T-helper 1 cell treated with Interleukin-12 subunit alpha and Interleukin-12 subunit beta and Interleukin-4 antibody, amounts not matched to agents 30 μg/mL and 1 μg/mL, for 36 hours (primary cell): ENCODE measurements around the gene PSMD12.
"Not testable (repeated sequence)": the region's sequence is repeated elsewhere in the genome, so short reads cannot be mapped to it uniquely, and the experiment has no call there.

ENCODE experiments used
- H3K27ac Mint-ChIP-seq: one replicate; pipeline ENCODE4 v1.8.0; 2021; ENCODE audit warnings: mild to moderate bottlenecking, mixed read lengths
- H3K27me3 Mint-ChIP-seq: one replicate; pipeline ENCODE4 v1.8.0; 2021; ENCODE audit warnings: low read depth, mixed read lengths
- H3K36me3 Mint-ChIP-seq: one replicate; pipeline ENCODE4 v1.8.0; 2021; ENCODE audit warnings: low read depth, mixed read lengths
- H3K4me1 Mint-ChIP-seq: one replicate; pipeline ENCODE4 v1.8.0; 2021; ENCODE audit warnings: low read depth, mixed read lengths
- H3K4me3 Mint-ChIP-seq: one replicate; pipeline ENCODE4 v1.8.0; 2021; ENCODE audit warnings: mild to moderate bottlenecking, moderate library complexity, mixed read lengths
- H3K9me3 Mint-ChIP-seq: one replicate; pipeline ENCODE4 v1.8.0; 2021; ENCODE audit warnings: mixed read lengths

PSMD12 gene

GRCh38 chr17:67366193-67367157, at the start of gene PSMD12:
Gene PSMD12, minus strand, starts transcription at chr17:67366577. Its CDS starts 58 bp downstream, at chr17:67366519.
- peak within 1 kb of the TSS; percentile 96 for H3K4me3 Mint-ChIP-seq
- peak within 1 kb of the TSS; percentile 95 for H3K27ac Mint-ChIP-seq
- H3K4me1 Mint-ChIP-seq: peaks cover 39% of the 10 kb centered on the region

GRCh38 chr17:67415291-67415690, 48.9 kb upstream of the PSMD12 start:
- H3K27ac Mint-ChIP-seq: no peak overlapping the region
- no peak overlapping the region for H3K4me3 Mint-ChIP-seq
- H3K4me1 Mint-ChIP-seq: peaks cover 19% of the 10 kb centered on the region
- no peaks in the 10 kb centered on the region for H3K27me3 Mint-ChIP-seq
- H3K9me3 Mint-ChIP-seq: peaks cover 14% of the 10 kb centered on the region
- peaks cover 10% of the 10 kb centered on the region for H3K36me3 Mint-ChIP-seq

More at GRCh38 chr17:67366193-67367157, at the start of gene PSMD12:
- peaks cover 13% of the 10 kb centered on the region for H3K36me3 Mint-ChIP-seq
- no peaks in the 10 kb centered on the region for H3K27me3 Mint-ChIP-seq
- H3K9me3 Mint-ChIP-seq: no peaks in the 10 kb centered on the region

GRCh38 chr17:67414559-67414958, 48.2 kb upstream of the PSMD12 start:
- Mint-ChIP-seq H3K27ac (no peak overlapping the region), H3K9me3 (peaks cover 14% of the 10 kb centered on the region), H3K4me3 (no peak overlapping the region), H3K27me3 (no peaks in the 10 kb centered on the region), H3K4me1 (peaks cover 15% of the 10 kb centered on the region), H3K36me3 (peaks cover 10% of the 10 kb centered on the region)

GRCh38 chr17:67414130-67414529, 47.8 kb upstream of the PSMD12 start:
- H3K4me1 Mint-ChIP-seq: peaks cover 15% of the 10 kb centered on the region
- no peak overlapping the region for H3K27ac Mint-ChIP-seq
- peaks cover 10% of the 10 kb centered on the region for H3K36me3 Mint-ChIP-seq
- no peak overlapping the region for H3K4me3 Mint-ChIP-seq
- H3K9me3 Mint-ChIP-seq: peaks cover 14% of the 10 kb centered on the region
- H3K27me3 Mint-ChIP-seq: no peaks in the 10 kb centered on the region

- H3K27ac Mint-ChIP-seq: no peak overlapping the region
- H3K36me3 Mint-ChIP-seq: peaks cover 12% of the 10 kb centered on the region
- peaks cover 15% of the 10 kb centered on the region for H3K4me1 Mint-ChIP-seq
- no peaks in the 10 kb centered on the region for H3K27me3 Mint-ChIP-seq
- peaks cover 14% of the 10 kb centered on the region for H3K9me3 Mint-ChIP-seq
- no peak overlapping the region for H3K4me3 Mint-ChIP-seq
These were observed 47.0 kb upstream of the PSMD12 start for GRCh38 chr17:67413388-67413787.

- Mint-ChIP-seq H3K4me3 (no peak overlapping the region), H3K36me3 (peaks cover 12% of the 10 kb centered on the region), H3K27me3 (no peaks in the 10 kb centered on the region), H3K9me3 (peaks cover 14% of the 10 kb centered on the region), H3K27ac (no peak overlapping the region), H3K4me1 (peaks cover 11% of the 10 kb centered on the region)
These were observed 46.6 kb upstream of the PSMD12 start for GRCh38 chr17:67412941-67413340.

GRCh38 chr17:67412032-67412431, 45.7 kb upstream of the PSMD12 start:
- H3K27me3 Mint-ChIP-seq: no peaks in the 10 kb centered on the region
- H3K4me3 Mint-ChIP-seq: no peak overlapping the region
- H3K9me3 Mint-ChIP-seq: peaks cover 14% of the 10 kb centered on the region
- peaks cover 10% of the 10 kb centered on the region for H3K4me1 Mint-ChIP-seq
- no peak overlapping the region for H3K27ac Mint-ChIP-seq
- peaks cover 12% of the 10 kb centered on the region for H3K36me3 Mint-ChIP-seq

GRCh38 chr17:67411397-67411796, 45.0 kb upstream of the PSMD12 start:
- Mint-ChIP-seq H3K36me3 (peaks cover 12% of the 10 kb centered on the region), H3K27me3 (no peaks in the 10 kb centered on the region), H3K4me3 (no peak overlapping the region), H3K9me3 (peaks cover 14% of the 10 kb centered on the region), H3K27ac (no peak overlapping the region), H3K4me1 (peaks cover 10% of the 10 kb centered on the region)

- not testable (repeated sequence) for H3K36me3 Mint-ChIP-seq, H3K4me3 Mint-ChIP-seq, H3K27ac Mint-ChIP-seq, H3K4me1 Mint-ChIP-seq, H3K27me3 Mint-ChIP-seq, H3K9me3 Mint-ChIP-seq
These were observed 42.1 kb upstream of the PSMD12 start for GRCh38 chr17:67408455-67408830.

- peaks cover 31% of the 10 kb centered on the region for H3K4me1 Mint-ChIP-seq
- no peaks in the 10 kb centered on the region for H3K27me3 Mint-ChIP-seq
- peaks cover 5% of the 10 kb centered on the region for H3K36me3 Mint-ChIP-seq
- no peak overlapping the region for H3K27ac Mint-ChIP-seq
- H3K9me3 Mint-ChIP-seq: no peaks in the 10 kb centered on the region
- H3K4me3 Mint-ChIP-seq: no peak overlapping the region
These were observed 37.1 kb upstream of the PSMD12 start for GRCh38 chr17:67403483-67403882.

- H3K9me3 Mint-ChIP-seq: no peaks in the 10 kb centered on the region
These were observed 36.7 kb upstream of the PSMD12 start for GRCh38 chr17:67403065-67403464.

GRCh38 chr17:67401598-67402504, 35.5 kb upstream of the PSMD12 start:
- H3K27me3 Mint-ChIP-seq: no peaks in the 10 kb centered on the region
- H3K4me1 Mint-ChIP-seq: peaks cover 37% of the 10 kb centered on the region
- peaks cover 6% of the 10 kb centered on the region for H3K36me3 Mint-ChIP-seq
- H3K4me3 Mint-ChIP-seq: peak overlapping the region; percentile 43
- H3K9me3 Mint-ChIP-seq: no peaks in the 10 kb centered on the region
- H3K27ac Mint-ChIP-seq: peak overlapping the region; percentile 78

More at GRCh38 chr17:67403065-67403464, 36.7 kb upstream of the PSMD12 start:
- Mint-ChIP-seq H3K4me1 (peaks cover 35% of the 10 kb centered on the region), H3K4me3 (no peak overlapping the region), H3K27ac (no peak overlapping the region), H3K27me3 (no peaks in the 10 kb centered on the region), H3K36me3 (peaks cover 6% of the 10 kb centered on the region)

GRCh38 chr17:67401106-67401505, 34.7 kb upstream of the PSMD12 start:
- Mint-ChIP-seq H3K4me3 (no peak overlapping the region), H3K36me3 (peaks cover 4% of the 10 kb centered on the region), H3K27ac (peak overlapping the region; percentile 20), H3K4me1 (peaks cover 37% of the 10 kb centered on the region), H3K9me3 (no peaks in the 10 kb centered on the region), H3K27me3 (no peaks in the 10 kb centered on the region)

- Mint-ChIP-seq H3K4me1 (peaks cover 37% of the 10 kb centered on the region), H3K36me3 (peaks cover 4% of the 10 kb centered on the region), H3K4me3 (peak overlapping the region; percentile 79), H3K27me3 (no peaks in the 10 kb centered on the region), H3K27ac (peak overlapping the region; percentile 85), H3K9me3 (no peaks in the 10 kb centered on the region)
These were observed 33.8 kb upstream of the PSMD12 start for GRCh38 chr17:67400193-67400592.
